Adrenal gland (tissue), 12 donors: ENCODE data around the gene ABCA10. TPM values are rescaled to one million over a fixed set of nuclear protein-coding genes. Genes with fewer than 3 reads are reported as not detected.

Experiments used
- DNase-seq, 7 donors: peaks; one replicate each; pipeline ENCODE4 v3.0.0-alpha.2; 2019 to 2020
- H3K27ac ChIP-seq, 5 donors: fragments of 200-600 bp; sonication (generic) in 4 of 5; 1 replicate in 3 of 5; 2 replicates in 2 of 5; pipeline versions ENCODE4 v1.5.1 to v1.8.0; 2016 to 2020; ENCODE audit warnings: mild to moderate bottlenecking in 1 of 5
- H3K27me3 ChIP-seq: fragments of 200-600 bp; 2 replicates; pipeline ENCODE4 v1.8.0; 2021
- H3K36me3 ChIP-seq, 2 donors: fragments of 200-600 bp; replicated peaks in 1 of 2; 1 replicate in 1 of 2; 2 replicates in 1 of 2; pipeline versions ENCODE4 v1.5.1 to v1.8.0; 2018 to 2022
- H3K4me1 ChIP-seq, 2 donors: fragments of 200-600 bp; replicated peaks in 1 of 2; 1 replicate in 1 of 2; 2 replicates in 1 of 2; pipeline versions ENCODE4 v1.5.1 to v1.8.0; 2018 to 2021
- H3K4me3 ChIP-seq, 4 donors: fragments of 200-600 bp; sonication (generic) in 3 of 4; one replicate each; pipeline ENCODE4 v1.5.1; 2016 to 2018
- H3K9me3 ChIP-seq, 3 donors: fragments of 200-600 bp; sonication (generic) in 1 of 3; replicated peaks in 1 of 3; 1 replicate in 2 of 3; 2 replicates in 1 of 3; pipeline versions ENCODE4 v1.5.1 to v1.8.0; 2016 to 2021
- CTCF ChIP-seq, 6 experiments: fragments of 450-650 bp in 4 of 6; fragments of 200-600 bp in 2 of 6; sonication (generic) in 1 of 6; IDR thresholded peaks; 1 replicate in 5 of 6; 2 replicates in 1 of 6; pipeline versions ENCODE4 v1.5.1 to v1.8.0; 2016 to 2021; ENCODE audit warnings: antibody characterized with exemption in 6 of 6, mild to moderate bottlenecking in 2 of 6, moderate library complexity in 1 of 6
- POLR2A ChIP-seq, 2 donors: fragments of 450-650 bp; IDR thresholded peaks; one replicate each; pipeline ENCODE4 v1.6.1; 2017; ENCODE audit warnings: antibody characterized with exemption in 2 of 2, mild to moderate bottlenecking in 2 of 2, moderate library complexity in 1 of 2
- WGBS, 4 donors: extraction: QIAGEN DNeasy Blood & Tissue Kit in 2 of 4; methylation state at CpG; one replicate each; pipeline versions ENCODE4 v1.1.5 to v1.1.7; 2013 to 2017; 5-methylcytosine and 5-hydroxymethylcytosine counted together
- intact Hi-C, 2 donors: fragments of 100-400 bp; cut with DNase I; formaldehyde crosslinking; loops; one replicate each; pipeline versions ENCODE4 v1.14.1 to v1.15.0; 2022 to 2023
- polyA plus RNA-seq, 3 donors: library from polyadenylated mRNA; stranded (reverse); fragments of 200-250 nt in 2 of 3; fragments of 350-450 nt in 1 of 3; fragmentation: Illumina TruSeq in 1 of 3; extraction: RNeasy Lipid Tissue Mini Kit (QIAGEN cat#74804) in 1 of 3; gene quantifications; one replicate each; pipeline ENCODE4 v1.2.3, GENCODE V29; 2013 to 2014
- total RNA-seq, 9 donors: library from RNA; depleted of rRNA in 4 of 9; stranded (reverse); fragments of >200 nt in 4 of 9; fragments of 120-200 nt in 1 of 9; fragmentation: NEBNext Ultra II Directional in 1 of 9; extraction: Animal tissue kit (Norgen Biotek cat#: 25700) in 1 of 9; gene quantifications; one replicate each; pipeline versions ENCODE4 v1.1.0 to v1.2.4, GENCODE V29; 2013 to 2023
- donor health status: healthy with polysubstance abuse.
- donor health status: Bipolar disorder and iron deficiency.
- donor health status: DM: yes; HTN: yes; CAD: no.
- donor health status: DM: no; HTN: no; CAD: no.
- donor health status: DM: no; HTN: no; CAD: no.
- donor health status: DM: yes; HTN: yes; CAD: no.

The ABCA10 gene
- total and polyA plus RNA-seq, 12 donors = 0.24 to 28.2 (median 3.5) TPM

- no peak overlapping the region for H3K27ac ChIP-seq
- H3K4me3 ChIP-seq = no peak overlapping the region
- TF ChIP-seq POLR2A (IDR thresholded peaks at IDR 0.05) = no peak
- no peak for TF ChIP-seq CTCF (IDR thresholded peaks at IDR 0.05)
- DNase-seq = no peak
- H3K27me3 ChIP-seq = no peaks in the 10 kb centered on the region
- WGBS, 4 donors = 61 to 87% (median 84%) methylated on average over 1 of the region's 1 CpG
- H3K4me1 ChIP-seq = peaks cover 0 to 14% of the 10 kb centered on the region in 2 donors
- no peaks in the 10 kb centered on the region for H3K36me3 ChIP-seq
- H3K9me3 ChIP-seq = no peaks in the 10 kb centered on the region
- intact Hi-C loops = no loop called here
These were observed 85.5 kb downstream of the ABCA10 start for GRCh38 chr17:69143151-69143550.

- H3K27me3 ChIP-seq = no peaks in the 10 kb centered on the region
- 60 to 72% (median 64%) methylated on average over 3 of the region's 3 CpGs for WGBS, 4 donors
- no peak for DNase-seq
- intact Hi-C loops = no loop called here
- peaks cover 0 to 14% of the 10 kb centered on the region in 2 donors for H3K4me1 ChIP-seq
- H3K36me3 ChIP-seq = no peaks in the 10 kb centered on the region
- no peaks in the 10 kb centered on the region for H3K9me3 ChIP-seq
- peak overlapping the region in 1 of 4 donors; percentile 37 for H3K4me3 ChIP-seq
- H3K27ac ChIP-seq = peak overlapping the region in 1 of 5 donors; percentile 14
- TF ChIP-seq CTCF (IDR thresholded peaks at IDR 0.05) = no peak
- no peak for TF ChIP-seq POLR2A (IDR thresholded peaks at IDR 0.05)
These were observed 86.3 kb downstream of the ABCA10 start for GRCh38 chr17:69142175-69142802.

GRCh38 chr17:69141431-69142174 is 87.0 kb downstream of the ABCA10 start, which contains the start of gene ABCA6:
ABCA6 (minus strand) TSS chr17:69141895; CDS start chr17:69140703, 1,192 bp downstream.
- WGBS, 4 donors = 46 to 56% (median 53%) methylated on average over 4 of the region's 4 CpGs

More at GRCh38 chr17:69141431-69142174, 87.0 kb downstream of the ABCA10 start, which contains the start of gene ABCA6:
- Histone ChIP-seq H3K4me1 (peaks cover 0 to 14% of the 10 kb centered on the region in 2 donors), H3K4me3 (peak within 1 kb of the TSS in 1 of 4 donors; percentile 37), H3K36me3 (no peaks in the 10 kb centered on the region), H3K27me3 (no peaks in the 10 kb centered on the region), H3K9me3 (no peaks in the 10 kb centered on the region), H3K27ac (peak within 1 kb of the TSS in 1 of 5 donors; percentile 14)
- intact Hi-C loops = no loop called here
- no peak for TF ChIP-seq CTCF (IDR thresholded peaks at IDR 0.05)
- no peak for TF ChIP-seq POLR2A (IDR thresholded peaks at IDR 0.05)
- DNase-seq = no peak
